Inferior parietal cortex (tissue), 1 donor: ENCODE results near the gene EFCC1.

ENCODE experiments used
- DNase-seq: peaks from one replicate; pipeline ENCODE4 v3.0.0-alpha.2; 2016; ENCODE audit errors: extremely low spot score

EFCC1 gene

DNA sequence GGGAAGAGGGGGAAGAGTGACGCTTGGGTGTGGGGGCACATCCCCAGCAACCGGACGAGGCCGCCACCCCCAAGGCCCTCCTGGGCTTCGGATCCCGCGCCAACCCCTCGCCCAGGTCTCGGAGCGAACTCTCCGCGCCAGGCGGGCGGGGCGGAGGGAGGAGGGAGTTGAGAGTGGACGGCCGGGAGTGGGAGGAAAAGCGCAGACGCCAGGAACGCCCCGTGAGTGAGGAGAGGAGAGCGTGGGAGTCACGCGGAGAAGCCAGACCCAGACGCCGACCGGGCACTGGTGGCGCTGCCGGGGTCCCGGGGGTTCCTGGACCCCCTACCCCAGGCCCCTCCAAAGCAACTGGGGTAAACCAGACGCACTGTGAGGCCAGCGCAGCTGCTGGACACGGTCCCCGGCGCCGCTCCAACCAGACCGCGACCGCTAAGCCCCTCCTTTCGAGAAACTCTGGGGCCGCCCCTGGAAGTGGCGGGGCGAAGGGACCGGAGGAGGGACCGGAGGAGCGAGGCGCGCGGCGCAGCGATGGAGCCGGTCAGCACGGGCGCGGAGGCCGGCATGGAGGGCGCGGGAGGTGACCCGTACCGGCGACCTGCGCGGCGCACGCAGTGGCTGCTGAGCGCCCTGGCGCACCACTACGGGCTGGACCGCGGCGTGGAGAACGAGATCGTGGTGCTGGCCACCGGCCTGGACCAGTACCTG is at the start of gene EFCC1:
Gene EFCC1, plus strand, starts transcription at position 204 of the 705 bp plus-strand sequence. Its CDS starts 325 bp downstream, at position 529.
- DNase-seq = no peak

- DNase-seq = no peak
These were observed 44.7 kb upstream of the EFCC1 start for GRCh38 chr3:128956440-128956839.

GRCh38 chr3:128965280-128965679 is 35.8 kb upstream of the EFCC1 start:
- no peak for DNase-seq

- DNase-seq = no peak
These were observed 35.3 kb upstream of the EFCC1 start for GRCh38 chr3:128965818-128966217.

- DNase-seq = no peak
These were observed 33.3 kb upstream of the EFCC1 start for GRCh38 chr3:128967748-128968355.

DNA sequence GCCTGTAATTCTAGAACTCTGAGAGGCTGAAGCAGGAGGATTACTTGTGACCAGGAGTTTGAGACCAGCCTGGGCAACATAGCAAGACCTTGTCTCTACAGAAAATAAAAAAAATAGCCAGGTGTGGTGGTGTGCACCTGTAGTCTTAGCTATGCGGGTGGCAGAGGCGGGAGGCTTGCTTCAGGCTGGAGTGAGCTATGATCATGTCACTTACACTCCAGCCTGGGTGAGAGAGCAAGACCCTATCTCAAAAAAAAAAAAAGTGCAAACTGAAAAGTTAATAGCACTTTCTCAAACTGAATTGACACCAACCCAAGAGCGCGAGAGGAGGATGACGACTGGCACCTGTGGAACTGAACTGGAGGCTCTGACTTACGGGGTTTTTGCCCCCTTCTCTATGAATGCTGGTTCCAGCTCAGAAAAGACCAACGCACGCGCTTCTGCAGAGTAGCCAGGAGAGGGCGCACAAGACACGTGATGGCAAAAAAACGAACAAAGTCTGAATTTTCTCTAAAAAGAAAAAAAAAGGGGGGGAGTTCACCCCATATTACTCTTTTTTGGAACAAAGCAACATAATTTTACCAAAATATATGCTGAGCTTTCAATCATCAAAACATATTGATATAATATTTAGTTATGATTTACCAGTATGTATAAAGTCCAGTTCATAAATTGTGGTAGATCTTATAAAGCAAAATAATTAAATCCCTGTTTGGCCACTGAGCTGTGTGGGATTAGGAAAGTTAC is 30.9 kb upstream of the EFCC1 start:
- peak; percentile 68 for DNase-seq

- no peak for DNase-seq
These were observed 30.4 kb upstream of the EFCC1 start for GRCh38 chr3:128970740-128971047.

GRCh38 chr3:128971421-128972100 is 29.5 kb upstream of the EFCC1 start:
- no peak for DNase-seq

DNA sequence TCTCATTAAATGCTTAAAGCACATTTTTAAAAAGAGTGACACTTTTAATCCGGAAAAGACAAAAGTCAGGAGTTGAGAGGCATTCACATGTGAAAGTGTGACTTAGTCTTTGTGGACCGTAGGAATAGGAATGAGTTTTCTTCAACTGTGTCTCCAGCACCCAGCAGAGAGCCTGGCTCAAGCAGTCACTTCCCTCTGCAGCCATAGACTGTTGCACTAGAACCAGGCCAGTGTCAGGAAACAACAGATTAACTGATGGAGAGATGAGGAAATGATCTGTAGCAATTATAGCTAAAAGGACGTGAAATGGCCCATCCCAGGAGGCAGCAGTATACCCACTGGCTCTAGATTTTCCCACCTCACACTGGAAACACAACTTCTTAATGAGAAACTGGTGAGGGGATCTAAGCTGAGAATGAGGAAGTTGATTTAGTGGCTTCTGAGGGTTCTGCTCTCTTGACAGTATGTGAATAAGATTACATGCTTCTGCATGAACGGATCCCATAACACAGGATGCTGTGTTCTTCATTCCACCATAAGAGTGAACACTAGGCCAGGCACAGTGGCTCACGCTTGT is 27.0 kb upstream of the EFCC1 start:
- no peak for DNase-seq

GRCh38 chr3:128975276-128975675 is 25.8 kb upstream of the EFCC1 start:
- no peak for DNase-seq

DNA sequence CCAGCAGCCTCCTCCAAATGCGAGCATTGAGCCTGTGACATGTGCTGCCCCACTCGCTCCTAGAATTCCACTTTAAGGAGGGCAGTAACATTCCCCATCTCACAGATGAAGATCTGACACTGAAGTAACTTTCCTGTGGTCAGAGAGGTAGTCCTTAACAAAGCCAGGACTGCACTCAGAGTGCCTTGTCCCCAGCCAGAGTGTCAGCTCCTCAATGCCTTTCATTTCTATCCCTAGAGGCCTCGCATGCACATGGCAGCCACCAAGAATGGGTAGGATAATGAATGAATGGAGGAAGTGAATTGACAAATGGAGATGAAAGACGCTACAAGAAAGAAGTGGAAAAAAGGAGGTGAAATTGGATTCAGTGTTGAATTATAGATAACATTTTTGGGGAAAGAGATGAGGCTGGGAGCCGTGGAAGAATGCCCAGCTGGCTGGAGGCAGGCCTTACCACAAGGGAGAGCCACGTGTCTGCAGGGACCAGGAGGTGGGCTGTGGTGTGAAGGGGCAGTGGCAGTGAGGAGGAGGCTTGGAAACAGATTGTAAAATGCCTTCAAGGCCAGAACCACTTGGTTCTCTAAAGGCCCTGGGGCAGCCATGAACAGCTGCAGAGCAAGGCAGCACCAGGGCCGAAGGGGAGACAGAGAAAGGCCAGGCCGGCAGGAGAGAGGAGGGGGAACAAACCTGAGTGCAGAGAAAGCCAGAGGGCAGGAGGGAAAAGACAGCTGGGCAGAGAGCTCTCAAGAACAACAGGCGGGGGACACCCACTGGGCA is 17.6 kb upstream of the EFCC1 start:
- DNase-seq = no peak

- no peak for DNase-seq
These were observed 16.5 kb upstream of the EFCC1 start for GRCh38 chr3:128984596-128984995.

DNA sequence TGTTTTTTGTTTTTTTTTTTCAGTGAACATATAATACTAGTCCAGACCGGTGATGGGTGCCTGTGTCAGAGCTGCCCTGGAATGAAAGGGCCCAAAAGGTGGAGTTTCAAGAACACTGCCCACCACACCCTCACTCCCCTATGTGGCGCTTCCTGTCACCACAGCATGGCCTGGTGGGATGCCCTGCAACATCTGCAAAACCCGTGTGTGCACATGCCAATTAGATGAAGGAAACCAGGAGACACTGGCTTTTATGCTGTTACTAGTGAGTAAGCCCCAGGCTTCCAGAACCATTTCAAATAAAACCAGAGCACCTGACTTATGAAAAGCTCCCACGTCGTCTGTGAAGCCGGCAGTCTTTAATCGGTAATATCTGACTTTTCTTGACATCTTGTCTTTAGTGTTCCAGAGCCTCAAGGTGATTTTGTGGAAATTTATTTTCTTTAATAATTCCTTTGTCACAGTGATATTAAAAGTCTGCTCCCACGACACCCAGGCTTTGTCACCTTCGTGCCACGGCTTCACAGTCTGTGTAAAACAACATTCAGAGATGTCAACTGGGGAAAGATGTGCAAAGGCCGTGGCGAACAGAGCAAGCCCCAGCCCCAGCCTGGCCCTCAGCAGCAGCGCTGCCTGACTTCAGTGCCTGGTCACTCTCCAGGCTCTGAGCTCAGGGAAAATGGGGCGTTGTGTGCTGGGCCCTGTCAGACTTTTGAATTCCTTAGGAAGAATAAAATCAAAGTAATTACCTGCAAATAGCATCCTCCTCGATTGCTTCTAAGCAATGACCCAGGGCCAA is 13.6 kb upstream of the EFCC1 start:
- DNase-seq = no peak

- DNase-seq = no peak
These were observed 12.8 kb upstream of the EFCC1 start for GRCh38 chr3:128988286-128988685.

DNA sequence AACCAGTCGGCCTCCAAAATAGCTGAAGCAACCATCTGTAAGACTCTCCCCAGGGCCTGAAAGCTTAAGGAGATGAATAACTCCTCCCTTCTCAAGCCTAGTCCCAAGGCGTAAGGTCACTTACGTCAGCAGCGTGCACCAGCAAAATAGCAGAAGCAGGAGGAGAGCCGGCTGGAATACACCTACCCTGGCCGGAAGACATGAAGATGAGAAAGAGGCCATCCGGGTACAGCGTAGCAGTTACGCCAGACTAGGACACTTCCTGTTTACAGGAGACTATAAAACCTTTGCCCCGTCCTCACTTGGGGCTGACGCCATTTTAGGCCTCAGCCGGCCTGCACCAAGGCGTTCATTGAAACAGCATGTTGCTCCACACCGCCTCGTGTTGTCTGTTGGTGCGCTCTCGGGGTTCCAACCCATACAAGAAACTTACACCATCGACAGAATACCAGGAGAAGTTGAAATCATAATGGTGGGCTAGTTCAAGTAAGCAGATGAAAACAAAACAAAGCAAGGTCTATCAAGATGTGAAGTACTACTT is 9.7 kb upstream of the EFCC1 start:
- DNase-seq = no peak

DNA sequence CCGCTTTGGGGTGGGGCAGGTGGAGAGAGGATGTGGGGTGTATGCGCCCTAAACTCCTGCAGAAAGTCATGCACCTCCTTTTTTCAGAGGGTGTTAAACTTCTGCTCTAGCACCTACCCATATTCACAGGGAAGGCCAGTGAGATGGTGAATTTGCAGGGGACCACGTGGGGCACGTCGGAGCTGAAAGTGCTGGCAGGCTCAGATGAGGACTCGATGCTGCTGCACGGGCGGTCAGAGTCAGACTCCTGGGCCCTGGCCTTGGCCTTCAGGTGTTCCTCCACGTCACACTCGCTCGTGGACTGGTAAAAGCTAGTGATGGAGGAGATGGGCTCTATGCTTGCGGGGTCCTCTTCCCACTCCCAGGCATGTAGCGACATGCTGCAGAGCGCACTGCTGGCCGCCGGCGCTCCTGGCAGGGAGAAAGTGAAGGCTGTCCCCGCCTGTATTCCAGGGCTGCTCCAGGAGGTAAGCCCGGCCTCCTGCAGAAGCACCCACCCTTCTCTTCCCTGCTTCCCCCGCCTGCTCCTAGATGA is 8.1 kb upstream of the EFCC1 start:
- DNase-seq = no peak

DNA sequence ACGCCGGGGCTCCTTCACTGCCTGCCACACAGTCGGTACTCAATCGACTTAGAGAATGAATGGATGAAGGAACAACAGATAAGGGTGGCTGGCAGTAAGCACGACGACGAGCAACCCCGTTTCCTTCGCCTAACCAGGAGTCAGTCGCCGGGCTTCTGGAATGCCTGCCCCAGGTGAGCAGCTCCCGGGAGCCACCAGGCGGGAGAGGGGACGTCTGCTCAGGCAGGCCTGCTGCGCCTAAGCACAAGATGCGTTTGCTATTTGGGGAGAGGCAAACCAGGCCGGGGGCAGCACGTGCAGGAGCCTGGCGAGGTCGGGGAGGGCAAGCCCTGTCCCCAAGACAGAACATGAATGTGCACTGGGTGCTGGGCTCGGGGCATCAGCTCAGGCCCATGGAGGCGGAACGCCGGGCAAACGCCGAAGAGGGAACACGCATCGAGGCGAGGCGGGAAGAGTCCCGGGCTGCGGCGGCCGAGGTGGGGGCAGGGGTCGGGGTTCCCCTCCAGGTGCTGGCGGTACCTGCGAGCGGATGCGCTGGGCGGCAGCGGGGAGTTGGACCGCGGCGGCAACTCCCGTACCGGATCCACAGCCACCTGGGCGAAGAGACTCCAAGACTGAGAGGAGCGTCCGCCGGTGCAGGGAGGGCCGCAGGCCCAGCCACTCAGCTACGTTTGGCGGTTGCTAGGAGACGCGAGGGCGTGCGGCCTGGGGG is 7.5 kb upstream of the EFCC1 start, which contains the start of gene CFAP92:
Gene CFAP92, minus strand, starts transcription at position 616 of the 712 bp plus-strand sequence. CDS start 772 bp downstream, outside the sequence.
- peak; percentile 64 for DNase-seq

- no peak for DNase-seq
These were observed 7.0 kb upstream of the EFCC1 start for GRCh38 chr3:128994173-128994512.
